Ascending aorta (tissue), 2 donors: ENCODE results near the gene CRTC3. TPM values are rescaled to one million over a fixed set of nuclear protein-coding genes. Genes with fewer than 3 reads are reported as not detected.

Experiments
- DNase-seq, 2 donors: peaks; one replicate each; pipeline ENCODE4 v3.0.0-alpha.2; 2019; ENCODE audit warnings: low spot score in 2 of 2
- H3K27ac ChIP-seq, 2 donors: fragments of 200-600 bp; sonication (generic); one replicate each; pipeline ENCODE4 v1.5.1; 2016 to 2017; ENCODE audit warnings: mild to moderate bottlenecking in 1 of 2
- H3K27me3 ChIP-seq: fragments of 200-600 bp; sonication (generic); one replicate; pipeline ENCODE4 v1.5.1; 2017
- H3K36me3 ChIP-seq, 2 donors: fragments of 200-600 bp; sonication (generic); one replicate each; pipeline ENCODE4 v1.5.1; 2016
- H3K4me1 ChIP-seq, 2 donors: fragments of 200-600 bp; sonication (generic); one replicate each; pipeline ENCODE4 v1.5.1; 2016 to 2017; ENCODE audit warnings: mild to moderate bottlenecking in 1 of 2
- H3K4me3 ChIP-seq, 2 donors: fragments of 200-600 bp; sonication (generic); one replicate each; pipeline ENCODE4 v1.5.1; 2016 to 2017; ENCODE audit warnings: mild to moderate bottlenecking in 1 of 2
- H3K9me3 ChIP-seq, 2 donors: fragments of 200-600 bp; sonication (generic); one replicate each; pipeline ENCODE4 v1.5.1; 2016
- CTCF ChIP-seq, 3 experiments: fragments of 200-600 bp in 2 of 3; fragments of 450-650 bp in 1 of 3; sonication (generic) in 2 of 3; IDR thresholded peaks; one replicate each; pipeline ENCODE4 v1.5.1; 2016 to 2019; ENCODE audit warnings: antibody characterized with exemption in 3 of 3, mild to moderate bottlenecking in 1 of 3, moderate library complexity in 1 of 3
- intact Hi-C: fragments of 100-400 bp; cut with DNase I; formaldehyde crosslinking; loops from one replicate; pipeline ENCODE4 v1.15.1; 2023
- total RNA-seq: library from RNA; depleted of rRNA; stranded (reverse); fragments of >200 nt; gene quantifications from one replicate; pipeline ENCODE4 v1.1.0, GENCODE V29; 2016

Gene CRTC3
- total RNA-seq, 1 donor from 2014 or later = 35.5 TPM

GRCh38 chr15:90594301-90594738 is 64.6 kb downstream of the CRTC3 start:
- no peaks in the 10 kb centered on the region for H3K9me3 ChIP-seq
- peaks cover 16 to 71% of the 10 kb centered on the region in 2 donors for H3K4me1 ChIP-seq
- no peaks in the 10 kb centered on the region for H3K36me3 ChIP-seq
- DNase-seq = peak; percentile 83 to 97
- TF ChIP-seq CTCF (IDR thresholded peaks at IDR 0.05) = no peak
- H3K4me3 ChIP-seq = peak overlapping the region in 1 of 2 donors; percentile 37
- intact Hi-C loops = loop anchor here (1.0 to 2.0 kb wide), 2 partner anchors 14 to 36 kb away; no protein-coding TSS in a partner anchor
- H3K27ac ChIP-seq = peak overlapping the region; percentile 76 to 82
- H3K27me3 ChIP-seq = no peaks in the 10 kb centered on the region

GRCh38 chr15:90595763-90596155 is 66.0 kb downstream of the CRTC3 start:
- Histone ChIP-seq H3K27ac (peak overlapping the region; percentile 76 to 79), H3K27me3 (no peaks in the 10 kb centered on the region), H3K4me1 (peaks cover 16 to 66% of the 10 kb centered on the region in 2 donors), H3K4me3 (no peak overlapping the region), H3K36me3 (peaks cover 0 to 4% of the 10 kb centered on the region in 2 donors), H3K9me3 (no peaks in the 10 kb centered on the region)
- no peak for DNase-seq
- intact Hi-C loops = loop anchor here (2.0 kb wide), 1 partner anchor 13 kb away; no protein-coding TSS in a partner anchor
- TF ChIP-seq CTCF (IDR thresholded peaks at IDR 0.05) = no peak

GRCh38 chr15:90596943-90597342 is 67.2 kb downstream of the CRTC3 start:
- intact Hi-C loops = no loop called here
- peaks cover 16 to 59% of the 10 kb centered on the region in 2 donors for H3K4me1 ChIP-seq
- TF ChIP-seq CTCF (IDR thresholded peaks at IDR 0.05) = no peak
- peaks cover 0 to 5% of the 10 kb centered on the region in 2 donors for H3K36me3 ChIP-seq
- no peaks in the 10 kb centered on the region for H3K9me3 ChIP-seq
- DNase-seq = no peak
- H3K27ac ChIP-seq = peak overlapping the region; percentile 76 to 79
- no peak overlapping the region for H3K4me3 ChIP-seq
- no peaks in the 10 kb centered on the region for H3K27me3 ChIP-seq

GRCh38 chr15:90597577-90597976 is 67.9 kb downstream of the CRTC3 start:
- no peaks in the 10 kb centered on the region for H3K9me3 ChIP-seq
- peaks cover 0 to 5% of the 10 kb centered on the region in 2 donors for H3K36me3 ChIP-seq
- H3K4me3 ChIP-seq = no peak overlapping the region
- TF ChIP-seq CTCF (IDR thresholded peaks at IDR 0.05) = no peak
- no peaks in the 10 kb centered on the region for H3K27me3 ChIP-seq
- peak overlapping the region; percentile 76 to 79 for H3K27ac ChIP-seq
- DNase-seq = no peak
- peaks cover 16 to 58% of the 10 kb centered on the region in 2 donors for H3K4me1 ChIP-seq
- intact Hi-C loops = no loop called here

GRCh38 chr15:90598031-90598577 is 68.4 kb downstream of the CRTC3 start:
- intact Hi-C loops = no loop called here
- no peak for TF ChIP-seq CTCF (IDR thresholded peaks at IDR 0.05)
- Histone ChIP-seq H3K27me3 (no peaks in the 10 kb centered on the region), H3K36me3 (peaks cover 0 to 5% of the 10 kb centered on the region in 2 donors), H3K4me3 (no peak overlapping the region), H3K27ac (peak overlapping the region; percentile 76 to 79), H3K9me3 (no peaks in the 10 kb centered on the region), H3K4me1 (peaks cover 16 to 57% of the 10 kb centered on the region in 2 donors)
- DNase-seq = no peak
